Gastroesophageal sphincter (tissue), 3 donors: Measurements from ENCODE around the gene TOM1L2.

Source experiments
- CTCF ChIP-seq, 4 experiments: fragments of 200-600 bp in 2 of 4; fragments of 450-650 bp in 2 of 4; sonication (generic) in 1 of 4; IDR thresholded peaks; one replicate each; pipeline ENCODE4 v1.5.1; 2017 to 2019; ENCODE audit warnings: antibody characterized with exemption in 4 of 4, mild to moderate bottlenecking in 2 of 4, moderate library complexity in 2 of 4
- POLR2AphosphoS5 ChIP-seq: sonication (generic); formaldehyde crosslinking; IDR thresholded peaks from one replicate; pipeline ENCODE4 v1.6.1; 2017; ENCODE audit warnings: antibody characterized with exemption

DNA sequence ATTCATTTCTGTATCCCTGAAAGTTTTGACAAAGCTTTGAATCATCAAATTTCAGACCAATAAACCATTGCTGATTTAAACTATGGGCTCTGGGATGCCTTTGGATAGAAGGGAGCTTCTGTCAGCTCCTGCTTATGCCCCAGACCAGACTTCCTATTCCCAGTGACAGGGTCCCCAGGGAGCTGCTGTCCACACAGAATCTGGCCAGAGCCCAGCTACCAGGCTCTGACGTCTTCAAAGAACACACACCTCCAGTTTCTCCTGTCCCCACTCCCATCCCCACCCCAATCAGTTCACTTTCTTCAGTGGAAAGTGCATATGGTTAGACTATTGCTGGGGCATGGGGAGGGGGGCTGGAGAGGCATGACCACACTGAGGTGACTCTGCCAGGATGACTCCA, 83.8 kb downstream of the TOM1L2 start:
- TF ChIP-seq CTCF (IDR thresholded peaks at IDR 0.05) (no peak), POLR2AphosphoS5 (no peak)
